IPS-18a (cell line): Measurements from ENCODE around the gene INHBB.

Source experiments
- H3K27ac ChIP-seq: one replicate; pipeline ENCODE4 v1.5.1; 2013; ENCODE audit warnings: low read length
- H3K27me3 ChIP-seq: one replicate; pipeline ENCODE4 v1.6.1; 2013; ENCODE audit warnings: mild to moderate bottlenecking, low read length; ENCODE audit not compliant: control insufficient read depth, insufficient read depth
- H3K36me3 ChIP-seq: one replicate; pipeline ENCODE4 v1.6.1; 2013; ENCODE audit warnings: low read depth, low read length; ENCODE audit not compliant: control insufficient read depth
- H3K4me1 ChIP-seq: one replicate; pipeline ENCODE4 v1.6.1; 2013; ENCODE audit warnings: low read depth, low read length; ENCODE audit not compliant: control insufficient read depth
- H3K4me3 ChIP-seq: one replicate; pipeline ENCODE4 v1.5.1; 2013; ENCODE audit warnings: low read length
- H3K9ac ChIP-seq: one replicate; pipeline ENCODE4 v1.6.1; 2013; ENCODE audit warnings: mild to moderate bottlenecking, low read length, moderate library complexity
- H3K9me3 ChIP-seq: one replicate; pipeline ENCODE4 v1.6.1; 2013; ENCODE audit warnings: low read depth, low read length; ENCODE audit not compliant: control insufficient read depth

INHBB gene

GRCh38 chr2:120396861-120397811 is 51.2 kb downstream of the INHBB start:
- Histone ChIP-seq H3K4me1 (no peaks in the 10 kb centered on the region), H3K27ac (no peak overlapping the region), H3K27me3 (peaks cover 5% of the 10 kb centered on the region)

DNA sequence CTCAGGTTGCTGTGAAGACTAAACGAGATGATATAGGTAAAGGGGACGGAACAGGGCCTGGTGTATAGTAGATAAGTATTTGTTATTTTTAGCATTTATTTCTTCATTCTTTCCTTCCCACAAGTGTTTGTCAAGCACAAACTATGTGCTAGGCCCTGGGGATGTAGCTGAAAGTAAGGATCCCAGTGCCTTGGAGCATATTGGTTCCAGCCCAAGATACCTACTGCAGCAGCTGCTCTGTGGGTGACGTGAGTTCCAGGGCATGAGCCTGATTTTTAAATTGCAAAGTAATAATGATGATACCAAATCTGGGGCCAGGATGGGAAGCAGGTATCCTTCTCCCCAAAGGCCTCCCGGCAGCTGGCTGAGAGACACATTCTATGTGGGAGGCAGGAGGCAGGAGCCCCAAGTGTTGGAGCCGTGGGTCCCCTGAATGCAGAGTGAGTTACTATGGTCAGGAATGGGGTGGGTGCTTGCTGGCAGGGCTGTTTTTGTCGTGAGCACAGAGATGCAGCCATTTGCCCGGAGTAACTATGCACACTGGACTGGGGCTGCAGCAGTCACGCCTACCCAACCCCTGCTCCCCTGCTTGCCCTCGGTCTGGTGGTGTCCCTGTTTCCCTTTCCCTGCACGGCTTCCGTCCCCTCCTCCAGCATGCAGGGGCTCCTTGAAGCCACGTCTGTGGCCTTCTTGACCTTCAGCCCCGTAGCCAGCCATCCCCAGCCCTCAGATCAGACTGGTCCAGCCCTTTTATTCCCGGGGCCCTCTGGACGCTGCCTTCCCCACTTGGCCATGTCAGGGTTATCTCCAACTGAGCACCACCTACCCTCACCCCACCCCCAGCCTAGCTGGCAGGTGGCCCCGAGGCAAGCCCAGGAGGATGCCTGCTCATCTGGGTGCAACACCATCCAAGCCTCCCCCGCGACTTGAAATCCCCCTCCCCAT is 52.4 kb downstream of the INHBB start:
- H3K36me3 ChIP-seq: no peaks in the 10 kb centered on the region
- H3K9me3 ChIP-seq: no peaks in the 10 kb centered on the region
- no peak overlapping the region for H3K9ac ChIP-seq
- no peak overlapping the region for H3K27ac ChIP-seq
- H3K4me3 ChIP-seq: no peak overlapping the region
- H3K4me1 ChIP-seq: no peaks in the 10 kb centered on the region
- peaks cover 5% of the 10 kb centered on the region for H3K27me3 ChIP-seq

More at GRCh38 chr2:120396861-120397811, 51.2 kb downstream of the INHBB start:
- no peaks in the 10 kb centered on the region for H3K9me3 ChIP-seq
- H3K4me3 ChIP-seq: no peak overlapping the region
- H3K9ac ChIP-seq: no peak overlapping the region
- no peaks in the 10 kb centered on the region for H3K36me3 ChIP-seq

DNA sequence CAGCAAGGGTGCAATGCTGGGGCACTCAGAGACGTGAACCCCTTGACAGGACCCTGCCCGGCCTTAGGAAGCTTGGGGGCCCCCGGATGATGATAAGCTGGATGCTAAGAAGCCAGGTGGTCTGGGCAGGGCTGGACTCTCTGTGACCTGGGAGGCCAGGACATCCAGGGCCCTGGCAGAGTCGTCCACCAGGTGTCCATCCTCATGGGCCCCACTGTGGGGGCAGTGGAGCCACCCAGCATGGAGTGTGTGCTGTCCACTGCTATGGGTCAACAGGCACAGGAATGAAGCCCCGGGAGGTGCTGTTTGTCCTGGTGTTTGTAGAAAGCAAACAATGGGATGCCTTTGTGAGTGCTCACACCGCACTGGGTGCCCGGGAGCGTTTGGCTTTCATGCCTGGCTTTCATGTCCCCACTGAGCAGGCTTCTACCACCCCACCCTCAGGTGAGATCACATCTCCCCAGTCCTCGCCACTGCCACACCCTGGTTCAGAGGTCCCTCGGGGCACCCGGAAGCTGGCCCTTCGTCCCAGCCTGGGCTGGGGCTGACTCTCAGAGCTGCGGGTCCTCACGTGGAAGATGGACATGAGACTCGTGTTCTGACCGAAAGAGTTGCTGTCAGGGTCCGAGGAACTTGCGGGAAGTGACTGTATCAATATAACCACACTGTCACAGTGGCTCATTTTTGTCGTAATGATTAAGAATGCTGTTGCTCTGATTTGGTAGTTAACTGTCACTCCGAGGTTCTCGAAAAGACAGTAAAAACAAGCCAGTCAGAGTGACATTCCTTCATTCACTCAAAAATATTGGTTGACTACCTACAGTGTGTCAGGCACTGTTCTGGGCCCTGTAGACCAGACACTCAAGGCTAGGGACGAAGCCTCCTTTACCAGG is 53.3 kb downstream of the INHBB start:
- Histone ChIP-seq H3K9ac (no peak overlapping the region), H3K9me3 (no peaks in the 10 kb centered on the region), H3K4me3 (no peak overlapping the region), H3K27me3 (peaks cover 5% of the 10 kb centered on the region), H3K4me1 (no peaks in the 10 kb centered on the region), H3K36me3 (no peaks in the 10 kb centered on the region), H3K27ac (no peak overlapping the region)

DNA sequence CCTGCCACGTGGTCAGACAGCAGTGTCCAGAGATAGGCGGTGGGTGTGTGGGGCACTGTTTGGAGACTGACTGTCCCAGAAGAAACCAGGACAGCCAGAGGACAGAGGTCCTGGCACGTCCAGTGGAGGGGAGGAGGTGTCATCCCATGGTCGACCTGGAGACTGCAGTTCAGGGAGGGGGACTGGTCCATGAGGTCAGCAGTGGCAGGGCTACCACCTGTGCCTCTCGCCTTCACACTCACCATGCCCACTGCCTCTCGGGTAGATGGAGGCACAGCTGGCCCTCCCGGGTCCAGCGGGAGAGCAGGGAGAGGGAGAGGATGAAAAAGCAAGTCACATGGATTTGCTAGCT is 53.9 kb downstream of the INHBB start:
- H3K9me3 ChIP-seq: no peaks in the 10 kb centered on the region
- no peak overlapping the region for H3K27ac ChIP-seq
- H3K36me3 ChIP-seq: no peaks in the 10 kb centered on the region
- peaks cover 5% of the 10 kb centered on the region for H3K27me3 ChIP-seq
- no peak overlapping the region for H3K4me3 ChIP-seq
- no peaks in the 10 kb centered on the region for H3K4me1 ChIP-seq
- no peak overlapping the region for H3K9ac ChIP-seq

GRCh38 chr2:120400551-120400950 is 54.6 kb downstream of the INHBB start:
- no peak overlapping the region for H3K9ac ChIP-seq
- no peaks in the 10 kb centered on the region for H3K9me3 ChIP-seq
- H3K36me3 ChIP-seq: no peaks in the 10 kb centered on the region
- peaks cover 5% of the 10 kb centered on the region for H3K27me3 ChIP-seq
- no peaks in the 10 kb centered on the region for H3K4me1 ChIP-seq
- no peak overlapping the region for H3K4me3 ChIP-seq
- H3K27ac ChIP-seq: no peak overlapping the region
